Omental fat pad (tissue), 4 donors: Measurements from ENCODE around the gene AOAH. TPM values are rescaled to one million over a fixed set of nuclear protein-coding genes. Genes with fewer than 3 reads are reported as not detected.
"Not testable (repeated sequence)": the region's sequence is repeated elsewhere in the genome, so short reads cannot be mapped to it uniquely, and the experiment has no call there.

ENCODE experiments used
- ATAC-seq: fragments of 150-250 bp; one replicate; pipeline ENCODE4 v1.9.1; 2016; ENCODE audit warnings: mild to moderate bottlenecking, moderate library complexity; ENCODE audit not compliant: low FRiP score
- DNase-seq: peaks from one replicate; pipeline ENCODE4 v3.0.0-alpha.2; 2019; ENCODE audit warnings: low spot score
- CTCF ChIP-seq, 3 donors: fragments of 450-650 bp; IDR thresholded peaks; one replicate each; pipeline ENCODE4 v1.5.1; 2016 to 2017; ENCODE audit warnings: antibody characterized with exemption in 3 of 3, mild to moderate bottlenecking in 3 of 3, moderate library complexity in 2 of 3
- total RNA-seq, 4 donors: library from RNA; depleted of rRNA; stranded (reverse); fragments of >200 nt; gene quantifications; one replicate each; pipeline ENCODE4 v1.1.0, GENCODE V29; 2016

Gene AOAH
- total RNA-seq, 4 donors from 2014 or later: 5.8 to 27.9 (median 16.7) TPM

DNA sequence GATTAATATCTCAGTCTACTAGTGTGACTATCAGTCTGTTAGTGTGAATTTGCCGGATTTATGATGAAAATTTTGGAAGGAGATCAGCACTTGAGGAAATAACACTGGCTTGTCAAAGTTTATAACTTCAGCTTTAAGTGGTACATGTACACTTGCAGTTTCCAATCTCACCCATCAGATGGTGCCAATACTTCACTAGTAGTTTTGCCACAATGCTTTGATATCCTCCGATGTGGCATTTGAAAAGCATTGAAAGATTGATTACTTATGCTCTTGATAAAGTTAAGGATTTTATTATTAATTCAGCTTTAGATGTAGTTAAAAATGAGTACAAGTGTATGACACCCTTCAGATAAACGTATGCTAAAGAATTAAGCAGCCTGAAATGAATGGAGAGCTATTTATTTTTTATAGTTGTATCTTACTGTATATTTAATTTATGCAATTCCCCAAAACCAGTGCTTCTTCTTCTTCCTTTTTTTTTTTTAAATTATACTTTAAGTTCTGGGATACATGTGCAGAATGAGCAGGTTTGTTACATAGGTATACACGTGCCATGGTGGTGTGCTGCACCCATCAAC lies 236.4 kb downstream of the AOAH start:
- DNase-seq: no peak
- no peak for TF ChIP-seq CTCF (IDR thresholded peaks at IDR 0.05)
- ATAC-seq: no peak

GRCh38 chr7:36486336-36486735 lies 238.0 kb downstream of the AOAH start:
- no peak for DNase-seq
- TF ChIP-seq CTCF (IDR thresholded peaks at IDR 0.05): no peak

DNA sequence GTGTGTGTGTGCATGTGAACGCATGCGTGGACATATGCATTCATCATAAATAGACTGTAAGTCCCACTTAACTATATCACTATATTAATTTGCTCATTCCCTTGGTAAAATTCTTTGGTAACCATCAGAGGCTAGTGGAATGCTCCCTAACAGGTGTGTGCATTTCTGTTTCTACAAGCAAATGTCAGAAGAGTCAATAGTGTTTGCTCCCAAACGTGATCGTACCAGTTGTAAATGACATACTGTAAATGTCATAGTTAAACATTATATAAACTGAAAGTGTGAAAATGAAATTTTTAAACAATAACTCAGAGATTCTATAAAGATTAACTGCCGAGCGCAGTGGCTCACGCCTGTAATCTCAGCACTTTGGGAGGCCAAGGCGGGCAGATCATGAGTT lies 240.0 kb downstream of the AOAH start:
- DNase-seq (no peak), ATAC-seq (no peak)
- TF ChIP-seq CTCF (IDR thresholded peaks at IDR 0.05): no peak

More at GRCh38 chr7:36486336-36486735, 238.0 kb downstream of the AOAH start:
- no peak for ATAC-seq

GRCh38 chr7:36483853-36484252 lies 240.4 kb downstream of the AOAH start:
- not testable (repeated sequence) for DNase-seq, ATAC-seq

- DNase-seq: no peak
- ATAC-seq: no peak
- TF ChIP-seq CTCF (IDR thresholded peaks at IDR 0.05): no peak
Observed at GRCh38 chr7:36478745-36479144, 245.5 kb downstream of the AOAH start.

DNA sequence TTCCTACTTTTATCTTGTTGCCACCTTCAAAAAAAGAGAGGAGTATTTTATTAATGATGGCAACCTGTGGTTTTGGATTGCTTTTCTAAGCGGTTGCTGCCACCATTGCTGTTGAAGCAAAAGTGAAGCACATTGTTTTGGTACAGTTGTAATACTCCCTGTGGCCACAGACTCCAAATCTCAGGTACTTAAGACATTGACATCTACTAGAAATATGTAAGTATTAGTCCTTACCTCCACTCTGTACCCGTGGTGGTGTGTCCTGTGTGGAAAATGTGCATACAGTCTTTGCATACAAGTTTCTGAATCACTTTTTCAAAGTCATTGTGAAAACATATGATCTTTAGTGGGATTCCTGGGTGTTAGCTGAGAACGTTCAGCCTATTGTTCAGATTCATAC lies 248.9 kb downstream of the AOAH start:
- DNase-seq (no peak), ATAC-seq (no peak)
- TF ChIP-seq CTCF (IDR thresholded peaks at IDR 0.05): no peak

- DNase-seq: no peak
- no peak for TF ChIP-seq CTCF (IDR thresholded peaks at IDR 0.05)
- ATAC-seq: no peak
Observed at GRCh38 chr7:36475011-36475342, 249.3 kb downstream of the AOAH start.
